GM18505 (cell line): Measurements from ENCODE around the gene URI1.

Source experiments
- ATAC-seq: cut with Tn5 transposase; IDR thresholded peaks from one replicate; pipeline ENCODE4 v1.9.1; 2021; ENCODE audit not compliant: unreplicated experiment
- POLR2A ChIP-seq: IDR thresholded peaks from 4 replicates; pipeline ENCODE4 v1.6.1; 2011; ENCODE audit warnings: borderline replicate concordance; ENCODE audit not compliant: insufficient read depth, insufficient read length; ENCODE audit errors: extremely low read depth

URI1 gene

GRCh38 chr19:30003866-30004265, 61.8 kb downstream of the URI1 start:
- no peak for ATAC-seq
- TF ChIP-seq POLR2A = no peak

DNA sequence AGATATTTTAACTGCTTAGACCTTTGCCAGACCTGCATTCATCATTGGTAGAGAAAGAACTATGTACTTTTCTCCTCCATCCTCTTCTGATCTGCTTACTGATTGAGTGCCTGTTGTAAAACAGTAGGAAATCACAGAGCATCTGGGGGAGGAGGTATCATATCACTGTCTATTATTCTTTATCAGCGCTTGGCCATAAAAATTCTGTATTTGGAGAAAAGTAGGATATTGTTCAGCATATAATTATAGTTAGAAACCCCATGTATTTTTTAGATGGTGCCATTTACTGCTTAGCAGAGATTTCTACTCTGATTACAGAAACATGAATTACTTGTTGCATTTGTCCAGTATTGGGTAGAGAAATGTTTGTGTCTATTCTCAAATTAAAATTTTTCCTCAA, 62.4 kb downstream of the URI1 start:
- ATAC-seq = no peak
- no peak for TF ChIP-seq POLR2A

DNA sequence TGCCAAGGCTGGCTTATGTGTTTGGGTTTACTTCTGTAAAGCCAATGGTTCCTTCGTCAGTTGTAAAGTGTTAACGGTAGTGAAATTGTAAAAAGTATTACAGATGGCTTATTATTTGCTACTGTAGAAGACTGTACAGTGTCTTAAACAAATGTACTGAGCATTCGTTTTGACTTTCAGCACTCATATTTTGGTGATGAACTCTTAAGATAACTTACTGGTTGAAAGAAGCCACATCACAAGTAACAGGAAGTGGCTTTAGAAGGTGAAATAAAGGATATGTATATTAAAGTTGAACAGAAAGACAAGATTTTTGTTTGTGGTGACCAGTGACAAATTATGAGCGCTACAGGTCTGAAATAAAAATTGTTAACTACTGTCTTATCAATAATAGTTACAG, 64.2 kb downstream of the URI1 start:
- no peak for TF ChIP-seq POLR2A
- ATAC-seq = no peak

GRCh38 chr19:30008169-30008568, 66.1 kb downstream of the URI1 start:
- TF ChIP-seq POLR2A = no peak
- ATAC-seq = no peak

DNA sequence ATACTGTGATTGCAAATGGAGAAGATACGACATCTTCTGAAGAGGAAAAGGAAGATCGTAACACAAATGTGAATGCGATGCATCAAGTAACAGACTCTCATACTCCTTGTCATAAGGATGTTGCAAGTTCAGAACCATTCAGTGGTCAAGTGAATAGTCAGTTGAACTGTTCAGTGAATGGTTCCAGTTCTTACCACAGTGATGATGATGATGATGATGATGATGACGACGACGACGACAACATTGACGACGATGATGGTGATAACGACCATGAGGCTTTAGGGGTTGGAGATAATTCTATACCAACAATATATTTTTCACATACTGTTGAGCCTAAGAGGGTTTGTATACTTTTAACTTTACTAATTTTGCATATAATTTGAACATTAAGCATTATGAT, 67.0 kb downstream of the URI1 start:
- TF ChIP-seq POLR2A = no peak
- no peak for ATAC-seq

DNA sequence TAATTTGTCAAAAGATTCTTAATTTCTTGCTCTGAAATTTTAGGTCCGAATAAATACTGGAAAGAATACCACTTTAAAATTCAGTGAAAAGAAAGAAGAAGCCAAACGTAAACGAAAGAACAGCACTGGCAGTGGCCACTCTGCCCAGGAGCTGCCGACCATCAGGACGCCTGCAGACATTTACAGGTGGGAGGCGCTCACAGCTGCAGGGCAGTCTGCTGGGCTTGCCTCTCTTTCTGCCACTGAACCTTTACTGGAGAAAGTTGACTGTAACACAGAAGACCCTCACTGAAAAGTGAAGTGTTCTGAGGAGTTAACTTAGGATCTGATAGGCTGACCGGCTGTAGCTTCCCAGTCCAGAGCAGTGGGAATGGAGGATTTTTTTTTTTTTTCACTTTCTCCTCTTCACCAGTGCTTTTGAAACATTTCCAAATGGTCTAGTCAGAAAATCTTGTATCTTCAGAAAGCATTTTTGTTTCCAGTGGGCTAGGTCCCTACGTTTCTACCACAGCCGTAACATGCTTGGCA, 69.1 kb downstream of the URI1 start:
- no peak for ATAC-seq
- TF ChIP-seq POLR2A = no peak

DNA sequence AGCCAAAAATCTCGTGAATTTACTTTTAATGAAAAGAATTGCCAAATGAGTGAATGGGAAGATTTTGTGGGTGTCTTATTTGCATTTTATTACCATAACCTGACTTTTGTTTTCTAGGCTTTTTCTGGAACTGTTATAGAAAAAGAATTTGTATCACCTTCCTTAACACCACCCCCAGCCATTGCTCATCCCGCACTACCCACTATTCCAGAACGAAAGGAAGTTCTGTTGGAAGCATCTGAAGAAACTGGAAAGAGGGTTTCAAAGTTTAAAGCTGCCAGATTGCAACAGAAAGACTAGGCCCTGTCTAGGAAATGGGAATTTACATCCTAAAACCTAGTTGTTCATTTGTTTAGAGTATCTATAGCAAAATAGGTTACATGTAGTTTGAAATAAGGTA, 72.7 kb downstream of the URI1 start:
- ATAC-seq = no peak
- TF ChIP-seq POLR2A = no peak

- no peak for TF ChIP-seq POLR2A
- ATAC-seq = peak; percentile 65
These were observed 75.1 kb downstream of the URI1 start for GRCh38 chr19:30017172-30017571.

DNA sequence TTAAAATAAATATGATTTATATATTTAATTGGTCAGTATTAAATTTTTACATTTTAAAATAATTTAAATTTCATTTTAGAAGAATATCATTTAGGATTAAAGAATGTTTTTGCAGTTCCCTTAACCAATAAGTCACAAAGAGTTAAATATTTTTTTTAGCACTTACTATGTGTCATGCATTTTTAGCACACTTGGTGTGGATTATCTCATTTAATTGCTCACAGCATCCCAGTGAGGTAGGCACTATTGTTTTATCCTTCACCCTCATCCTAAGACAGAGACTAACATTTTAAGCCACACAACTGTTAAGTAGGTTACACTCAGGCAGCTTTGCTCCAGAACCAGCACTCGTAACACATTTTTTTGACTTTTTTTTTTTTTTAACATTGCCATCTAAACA, 78.2 kb downstream of the URI1 start:
- ATAC-seq = no peak
- no peak for TF ChIP-seq POLR2A

DNA sequence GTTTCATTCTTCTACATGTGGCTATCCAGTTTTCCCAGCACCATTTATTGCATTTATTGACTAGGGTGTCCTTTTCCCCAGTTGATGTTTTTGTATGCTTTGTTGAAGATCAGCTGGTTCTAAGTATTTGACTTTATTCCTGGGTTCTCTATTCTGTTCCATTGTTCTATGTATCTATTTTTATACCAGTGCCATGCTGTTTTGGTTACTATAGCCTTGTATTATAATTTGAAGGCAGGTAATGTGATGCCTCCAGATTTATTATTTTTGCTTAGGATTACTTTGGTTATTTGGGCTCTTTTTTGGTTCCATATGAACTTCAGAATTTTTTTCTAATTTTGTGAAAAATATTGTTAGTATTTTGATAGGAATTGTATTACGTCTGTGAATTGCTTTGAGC, 80.6 kb downstream of the URI1 start:
- no peak for TF ChIP-seq POLR2A
- ATAC-seq = no peak

DNA sequence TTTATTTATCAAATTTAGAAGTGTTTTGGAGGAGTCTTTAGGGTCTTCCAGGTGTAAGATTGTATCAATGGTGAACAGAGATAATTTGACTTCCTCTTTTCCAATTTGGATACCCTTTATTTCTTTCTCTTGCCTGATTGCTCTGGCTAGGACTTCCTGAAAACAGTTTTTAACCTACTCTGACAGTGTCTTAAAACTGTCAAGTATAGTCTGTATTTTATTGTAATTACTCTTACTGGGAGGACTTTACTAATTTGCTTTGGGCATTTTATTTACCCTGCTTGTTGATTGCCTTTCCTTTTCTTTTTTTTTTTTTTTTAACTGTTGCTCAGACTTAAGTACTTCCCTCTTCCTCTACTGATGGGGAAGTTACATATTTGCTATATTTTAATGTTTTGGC, 81.3 kb downstream of the URI1 start:
- no peak for ATAC-seq

GRCh38 chr19:30024091-30024490, 82.1 kb downstream of the URI1 start:
- no peak for ATAC-seq
- no peak for TF ChIP-seq POLR2A

More for the DNA sequence above, 81.3 kb downstream of the URI1 start:
- TF ChIP-seq POLR2A = no peak

- ATAC-seq = no peak
- no peak for TF ChIP-seq POLR2A
These were observed 84.9 kb downstream of the URI1 start for GRCh38 chr19:30026933-30027332.

- no peak for ATAC-seq
- no peak for TF ChIP-seq POLR2A
These were observed 86.3 kb downstream of the URI1 start for GRCh38 chr19:30028118-30028991.

- no peak for TF ChIP-seq POLR2A
- ATAC-seq = no peak
These were observed 86.9 kb downstream of the URI1 start for GRCh38 chr19:30028992-30029343.

- no peak for TF ChIP-seq POLR2A
- ATAC-seq = peak; percentile 78
These were observed 87.9 kb downstream of the URI1 start for GRCh38 chr19:30029721-30030510.
